NCI-H2227 (cell line): ENCODE data around the gene C10orf90.

Experiments
- DNase-seq: peaks from one replicate; lab custom pipeline; 2025; ENCODE audit not compliant: unreplicated experiment; lab: John Stamatoyannopoulos, UW

Gene C10orf90, protein sequence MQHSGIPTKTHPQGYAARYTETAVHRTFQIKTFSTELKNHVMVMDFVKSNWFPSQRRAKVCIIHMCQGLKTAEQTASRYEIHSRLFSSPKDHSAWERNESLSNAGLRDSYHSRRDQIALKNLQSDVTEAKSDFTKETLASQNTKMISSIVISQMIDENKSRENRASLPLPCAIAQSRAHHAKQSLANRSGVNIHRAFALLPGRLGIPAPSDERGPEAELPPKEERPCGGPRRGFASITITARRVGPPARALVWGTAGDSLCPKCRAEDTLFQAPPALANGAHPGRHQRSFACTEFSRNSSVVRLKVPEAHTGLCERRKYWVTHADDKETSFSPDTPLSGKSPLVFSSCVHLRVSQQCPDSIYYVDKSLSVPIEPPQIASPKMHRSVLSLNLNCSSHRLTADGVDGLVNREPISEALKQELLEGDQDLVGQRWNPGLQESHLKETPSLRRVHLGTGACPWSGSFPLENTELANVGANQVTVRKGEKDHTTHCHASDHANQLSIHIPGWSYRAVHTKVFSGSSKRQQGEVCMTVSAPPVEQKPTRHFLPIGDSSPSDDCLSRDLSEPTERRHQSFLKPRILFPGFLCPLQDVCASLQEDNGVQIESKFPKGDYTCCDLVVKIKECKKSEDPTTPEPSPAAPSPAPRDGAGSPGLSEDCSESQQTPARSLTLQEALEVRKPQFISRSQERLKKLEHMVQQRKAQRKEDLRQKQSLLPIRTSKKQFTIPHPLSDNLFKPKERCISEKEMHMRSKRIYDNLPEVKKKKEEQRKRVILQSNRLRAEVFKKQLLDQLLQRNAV

DNA sequence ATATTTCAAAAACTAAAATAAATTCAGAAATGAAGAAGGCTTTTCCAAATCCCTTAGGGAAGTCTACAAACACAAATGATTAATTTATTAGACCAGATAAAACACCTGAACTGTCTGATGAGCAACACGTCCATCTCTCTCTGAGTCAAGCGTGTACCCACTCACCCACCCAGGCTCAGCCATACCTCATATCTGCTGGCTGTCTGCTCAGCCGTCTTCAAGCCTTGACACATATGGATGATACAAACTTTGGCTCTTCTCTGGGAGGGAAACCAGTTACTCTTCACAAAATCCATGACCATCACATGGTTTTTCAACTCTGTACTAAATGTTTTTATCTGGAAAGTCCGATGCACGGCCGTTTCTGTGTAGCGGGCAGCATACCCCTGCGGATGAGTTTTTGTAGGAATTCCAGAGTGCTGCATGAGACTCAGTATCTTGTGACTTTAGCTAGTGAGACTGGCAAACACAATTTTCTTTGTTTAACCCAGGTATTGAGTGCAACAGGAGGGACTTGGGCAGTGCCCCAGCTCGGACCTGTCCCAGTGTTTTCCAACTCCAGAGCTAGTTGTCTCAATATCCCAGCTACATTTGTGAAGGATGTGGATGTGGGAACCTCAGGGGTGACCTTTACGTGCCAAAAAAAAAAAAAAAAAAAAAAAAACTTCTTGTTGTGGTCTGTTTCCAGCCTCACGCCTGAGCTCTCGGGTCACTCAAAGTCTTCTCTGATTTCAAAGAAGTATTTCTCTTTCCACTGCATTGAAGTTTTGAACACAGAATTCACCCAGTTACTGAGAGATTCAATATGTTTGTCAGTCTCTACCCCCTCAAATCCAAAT is at the start of gene C10orf90:
C10orf90 (minus strand) TSS at position 638 of the 839 bp plus-strand sequence; CDS start at position 425, 213 bp downstream.
- DNase-seq, result no peak

DNA sequence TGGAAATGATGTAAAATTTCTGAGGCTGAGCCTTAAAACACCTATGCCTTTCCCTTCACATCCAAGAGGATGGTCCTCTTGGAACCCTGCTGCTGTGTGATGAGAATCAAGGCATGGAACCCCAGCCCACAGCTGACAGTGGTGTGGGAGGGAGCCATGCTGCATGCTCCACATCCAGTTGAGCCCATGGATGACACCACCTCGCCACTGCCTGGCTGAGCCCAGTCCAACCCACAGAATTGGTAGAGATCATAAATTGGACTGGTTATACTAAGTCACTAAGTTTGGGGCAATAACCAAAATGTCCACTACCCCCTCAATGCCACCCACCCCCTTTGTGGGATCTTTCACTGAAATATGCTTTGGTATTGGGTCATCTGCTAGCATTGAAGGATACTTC is 45.9 kb upstream of the C10orf90 start:
- DNase-seq, result no peak

DNA sequence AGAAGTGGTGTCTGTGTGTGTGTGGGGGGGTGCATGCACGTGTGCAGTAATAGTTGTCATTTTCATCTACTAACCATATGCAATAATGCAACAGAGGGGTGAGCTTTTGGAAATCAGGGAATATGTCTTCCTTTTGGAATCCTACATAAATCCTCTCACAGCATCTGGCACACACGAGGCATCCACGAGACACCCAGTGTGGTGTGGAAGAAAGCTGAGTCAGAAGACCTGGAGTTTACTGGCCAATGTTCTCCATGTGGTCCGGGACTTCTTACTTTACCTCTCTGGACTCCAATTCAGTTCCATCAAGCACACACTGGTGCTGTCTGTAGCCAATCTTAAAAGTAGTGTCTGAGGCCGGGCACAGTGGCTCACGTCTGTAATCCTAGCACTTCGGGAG is 43.1 kb upstream of the C10orf90 start:
- DNase-seq, result no peak

DNA sequence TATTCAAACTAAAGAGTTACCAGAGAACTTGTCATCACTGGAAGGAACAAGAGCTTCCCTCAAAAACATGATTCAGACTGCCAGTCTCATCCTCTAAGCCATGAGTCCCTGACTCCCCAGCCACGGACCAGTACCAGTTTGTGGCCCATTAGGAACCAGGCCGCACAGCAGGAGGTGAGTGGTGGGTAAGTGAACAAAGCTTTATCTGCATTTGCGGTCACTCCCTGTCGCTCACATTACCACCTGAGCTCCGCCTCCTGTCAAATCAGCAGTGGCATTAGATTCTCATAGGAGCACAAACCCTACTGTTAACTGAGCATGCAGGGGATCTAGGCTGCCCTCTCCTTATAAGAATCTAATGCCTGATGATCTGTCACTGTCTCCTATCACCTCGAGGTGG is 42.2 kb upstream of the C10orf90 start:
- DNase-seq, result no peak

DNA sequence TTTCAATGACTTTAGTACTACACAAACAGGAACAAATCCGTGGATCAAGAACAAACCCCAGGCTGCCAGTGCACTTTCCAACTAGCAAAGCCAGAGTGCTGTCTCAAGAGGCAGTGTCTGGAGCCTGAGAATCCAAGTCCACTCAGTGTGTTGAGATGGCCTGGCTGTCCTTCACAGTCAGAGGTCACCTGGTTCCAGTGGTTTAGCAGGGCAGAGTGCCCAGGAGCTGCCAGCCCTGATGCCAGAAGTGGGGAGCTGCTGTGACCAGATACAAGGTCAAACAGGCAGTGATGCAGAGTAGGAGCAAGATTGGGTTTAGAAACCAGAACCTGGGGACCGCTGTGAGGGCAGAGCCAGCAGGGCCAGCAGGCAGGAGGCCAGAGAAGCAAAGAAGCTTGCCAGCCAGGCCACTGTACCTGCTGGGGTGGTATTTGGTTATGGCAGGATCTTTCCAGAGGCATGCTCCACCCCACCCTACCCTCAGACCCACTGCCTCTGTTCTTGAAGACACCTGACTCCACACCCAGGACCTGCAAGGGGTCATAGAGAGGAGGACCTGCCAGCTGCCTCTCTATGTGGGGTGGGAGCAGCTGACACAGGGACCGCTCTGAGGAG is 35.6 kb upstream of the C10orf90 start:
- no peak for DNase-seq

DNA sequence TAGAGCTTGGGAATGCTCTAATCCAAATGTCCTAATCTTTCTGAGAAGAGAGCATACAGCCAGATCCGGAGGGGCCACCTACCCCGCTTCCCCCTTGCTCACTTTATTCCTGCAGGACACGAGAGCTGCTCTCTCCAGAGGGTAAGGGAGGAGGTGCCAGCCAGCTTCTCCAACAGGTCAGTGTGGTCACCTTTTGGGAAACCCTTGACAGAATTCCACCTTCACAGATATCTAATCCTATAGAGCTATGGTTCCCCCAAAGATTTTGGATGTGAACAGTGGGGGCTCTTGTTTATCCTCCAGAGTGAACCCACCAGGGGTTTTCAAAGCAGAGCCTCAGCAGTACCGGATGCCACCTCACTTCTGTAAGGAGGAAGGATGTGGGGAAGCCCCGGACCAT is 34.6 kb upstream of the C10orf90 start:
- no peak for DNase-seq

DNA sequence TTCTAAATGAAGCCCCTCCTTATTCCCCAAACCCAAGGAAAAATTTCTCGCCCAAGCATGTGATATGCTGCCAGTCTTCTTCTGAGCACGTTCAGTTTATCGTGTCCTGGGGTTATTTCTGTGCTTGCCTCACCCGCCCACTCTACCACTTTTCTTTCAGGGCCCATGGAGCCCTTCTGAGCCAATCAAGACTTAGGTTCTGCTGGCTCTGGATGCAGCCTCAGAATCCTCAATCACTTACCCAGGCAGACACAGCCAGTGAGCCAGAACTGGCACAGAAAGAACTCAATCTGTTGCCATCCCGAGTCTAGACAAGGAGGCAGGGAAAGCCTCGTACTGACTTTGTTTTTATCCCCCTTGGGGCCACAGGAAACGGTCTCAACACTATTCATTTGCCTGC is 34.2 kb upstream of the C10orf90 start:
- no peak for DNase-seq

DNA sequence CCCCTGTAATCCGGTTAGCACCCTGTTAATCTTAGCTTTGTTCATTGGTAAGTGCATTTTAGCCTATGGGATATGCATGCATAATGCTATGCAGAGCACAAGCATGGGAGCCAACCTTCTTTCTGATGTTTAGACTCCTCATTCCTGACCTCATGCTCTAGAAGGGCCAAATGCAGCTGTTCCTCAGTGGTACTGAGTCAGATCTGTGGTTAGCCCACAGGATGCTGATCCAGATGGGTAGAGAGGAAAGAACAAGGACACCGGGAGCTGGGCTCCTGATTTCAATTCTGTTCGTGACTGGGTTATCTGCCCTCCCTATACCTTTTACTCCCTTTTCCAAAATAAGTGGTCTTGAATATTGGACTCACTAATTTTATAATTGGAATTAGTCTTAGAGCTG is 31.7 kb upstream of the C10orf90 start:
- no peak for DNase-seq

DNA sequence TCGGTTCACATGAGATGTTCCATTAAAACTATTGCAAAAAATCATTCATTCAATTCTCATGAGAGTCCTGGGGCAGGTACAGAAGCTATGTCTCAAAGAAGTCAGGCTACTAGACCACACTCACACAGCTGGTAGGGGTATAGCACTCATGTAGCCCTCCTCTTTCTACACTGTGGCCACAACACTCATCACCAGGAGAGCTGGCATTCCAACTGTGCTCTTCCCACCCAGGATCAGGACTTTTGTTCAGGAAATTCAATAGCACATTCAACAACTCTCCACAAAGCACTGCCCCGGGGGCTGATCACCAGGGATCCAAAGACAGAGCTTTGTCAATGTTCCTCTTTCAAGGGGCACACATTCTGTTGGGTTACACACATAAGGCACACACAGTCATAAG is 31.0 kb upstream of the C10orf90 start:
- DNase-seq, result no peak

DNA sequence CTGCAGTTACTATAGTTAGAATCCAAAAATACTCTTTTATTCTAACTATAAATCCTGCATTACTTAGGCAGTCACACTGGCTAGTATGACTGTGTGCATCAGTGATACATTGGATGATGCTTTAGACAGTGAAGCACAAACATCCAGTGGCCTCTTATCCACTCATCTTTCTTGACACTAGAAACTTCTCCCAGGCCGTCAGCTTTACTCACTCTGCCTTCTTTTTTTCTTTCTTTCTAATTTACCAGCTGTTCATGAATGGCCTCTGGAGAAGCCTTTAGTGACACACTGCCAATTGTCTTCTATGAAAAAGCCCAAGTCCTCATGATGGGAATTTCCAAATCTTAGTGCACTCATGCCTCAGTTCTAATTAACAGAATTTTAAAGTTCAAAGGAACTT is 26.2 kb upstream of the C10orf90 start:
- no peak for DNase-seq

DNA sequence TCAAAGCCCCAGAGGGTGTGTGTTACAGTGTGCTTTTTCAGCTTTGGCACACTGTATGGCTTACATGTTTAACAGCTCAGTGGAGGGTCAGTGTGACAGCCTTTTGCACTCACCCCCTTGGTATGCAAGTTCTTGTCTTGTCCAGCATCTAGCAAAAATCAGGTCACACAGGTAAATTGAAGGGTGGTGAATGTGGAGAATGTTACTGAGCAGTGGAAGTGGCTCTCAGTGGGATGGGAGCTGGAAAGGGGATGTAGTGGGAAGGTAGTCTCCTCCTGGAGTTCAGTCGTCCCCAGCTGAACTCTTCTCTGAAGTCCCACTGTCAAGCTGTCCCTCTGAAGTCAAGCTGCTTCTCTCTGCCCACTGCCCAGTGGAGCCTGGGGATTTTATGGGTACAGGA is 21.0 kb upstream of the C10orf90 start:
- DNase-seq, result no peak

DNA sequence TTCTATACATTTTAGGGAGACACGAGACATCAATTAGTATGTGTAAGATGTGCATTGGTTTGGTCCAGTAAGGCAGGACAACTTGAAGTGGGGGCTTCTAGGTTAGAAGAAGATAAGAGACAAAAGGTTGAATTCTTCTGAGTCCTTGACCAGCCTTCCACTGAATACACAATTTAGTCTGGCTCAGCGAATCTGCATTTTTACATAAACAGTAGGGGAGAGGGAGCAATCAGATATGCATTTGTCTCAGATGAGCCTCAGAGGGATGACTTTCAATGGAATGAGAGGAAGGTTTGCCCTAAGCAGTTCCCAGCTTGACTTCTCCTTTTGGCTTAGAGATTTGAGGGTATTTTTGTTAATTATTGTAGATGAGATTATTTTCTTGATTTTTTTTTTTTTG is 20.0 kb upstream of the C10orf90 start:
- no peak for DNase-seq

DNA sequence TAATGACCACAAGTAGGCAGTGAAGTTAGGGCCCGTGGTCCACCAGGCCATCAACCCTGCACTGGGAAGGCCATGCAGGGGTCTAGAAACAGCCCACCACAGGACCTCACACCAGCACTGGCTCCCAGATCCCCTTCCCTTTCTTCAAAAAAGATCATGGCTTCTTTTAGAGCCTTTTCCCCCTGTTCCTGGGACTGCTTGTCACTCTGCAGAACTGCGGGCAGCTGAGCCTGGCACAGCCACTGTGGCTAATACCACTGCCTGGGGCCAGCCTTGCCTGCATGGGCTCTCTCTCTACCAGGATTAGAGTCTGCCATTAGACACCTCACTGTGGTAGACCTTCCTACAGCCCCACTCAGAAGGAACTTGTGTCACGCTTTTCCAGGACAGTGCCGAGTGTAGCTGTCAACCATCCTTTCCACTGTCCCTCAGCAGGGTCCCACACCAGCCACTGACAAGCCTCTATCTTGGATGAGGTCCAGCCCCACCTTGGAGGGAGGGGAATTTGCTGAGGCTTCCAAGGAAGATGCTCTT is 19.0 kb upstream of the C10orf90 start:
- DNase-seq, result no peak

DNA sequence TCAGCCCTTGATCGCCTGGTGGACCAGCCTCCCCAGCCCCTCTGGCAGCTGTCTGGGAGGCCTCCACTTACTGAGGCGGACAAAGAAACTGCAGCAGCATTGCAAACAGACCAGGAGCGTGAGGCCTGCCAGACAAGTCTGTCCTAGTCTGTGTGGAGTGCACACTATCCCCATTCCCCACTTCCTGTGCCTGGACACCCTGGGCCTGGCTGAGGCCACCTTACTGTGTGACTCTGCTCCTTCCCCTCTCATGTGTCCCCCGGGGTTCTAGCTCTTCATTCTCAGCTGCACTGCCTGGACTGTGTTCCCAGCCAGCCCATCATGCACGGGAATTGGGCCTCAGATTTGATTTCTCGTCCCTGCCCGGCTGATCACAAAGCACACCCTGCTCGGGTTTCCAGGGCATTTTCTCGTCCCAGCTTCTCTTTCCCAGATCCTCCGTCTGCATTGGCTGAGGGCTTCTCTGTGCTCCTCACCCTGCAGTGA is 16.7 kb upstream of the C10orf90 start:
- no peak for DNase-seq

DNA sequence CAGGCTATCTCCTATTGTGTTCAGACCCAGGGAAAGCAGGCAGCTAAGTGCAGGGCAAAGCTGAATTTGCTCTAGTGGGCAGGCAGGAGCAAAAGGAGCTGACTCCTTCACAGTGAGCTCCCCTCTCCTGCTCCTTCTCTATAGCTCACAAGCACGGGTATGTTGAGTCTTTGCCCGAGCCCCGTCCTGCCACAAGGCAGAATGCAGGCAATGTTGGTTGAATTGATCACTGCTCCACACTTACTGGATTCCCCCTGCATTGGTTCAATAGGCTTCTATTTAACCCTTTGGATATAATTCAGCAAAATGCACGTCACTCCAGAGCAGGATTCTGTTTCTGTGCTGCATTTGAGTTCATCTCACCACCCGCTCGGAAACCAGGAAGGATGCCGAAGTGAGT is 16.2 kb upstream of the C10orf90 start:
- DNase-seq, result no peak

DNA sequence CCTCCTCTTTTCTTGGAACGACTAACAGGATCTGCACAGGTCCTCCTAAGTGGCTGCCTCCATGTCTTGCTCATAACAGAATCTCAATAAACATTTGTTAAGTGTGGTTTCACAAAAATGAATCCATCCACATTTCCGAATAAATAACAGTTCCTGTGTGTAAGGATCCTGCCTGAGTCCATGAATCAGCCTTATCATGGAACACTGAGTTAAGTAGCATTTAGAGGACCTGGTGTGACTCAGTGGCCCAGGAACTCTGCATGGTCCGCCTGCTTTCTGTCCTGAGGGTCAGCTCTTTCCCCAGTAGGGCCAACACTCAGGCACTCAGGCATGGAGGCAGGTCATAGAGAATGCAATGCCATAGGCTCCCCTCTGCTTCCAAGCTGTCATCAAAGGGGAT is 15.8 kb upstream of the C10orf90 start:
- no peak for DNase-seq

DNA sequence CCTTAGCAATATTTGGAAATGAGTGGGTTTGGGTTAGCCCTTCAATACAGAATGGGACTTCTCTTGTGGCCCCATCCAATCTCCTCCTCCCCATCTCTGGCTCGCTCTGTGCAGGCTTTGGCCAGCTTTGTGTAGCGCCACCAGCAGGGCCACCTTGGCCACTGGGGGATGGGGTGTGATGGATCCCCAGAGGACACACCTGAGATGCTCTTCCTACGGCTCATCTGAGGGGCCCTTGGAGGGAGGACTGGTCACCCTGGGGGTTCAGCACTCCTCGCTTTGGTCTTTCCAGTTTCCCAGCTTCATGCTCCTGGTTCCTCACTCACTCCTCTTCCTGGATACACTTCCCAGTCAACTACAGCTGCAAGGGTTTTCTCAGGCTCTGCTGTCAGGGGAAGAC is 15.3 kb upstream of the C10orf90 start:
- DNase-seq, result no peak

DNA sequence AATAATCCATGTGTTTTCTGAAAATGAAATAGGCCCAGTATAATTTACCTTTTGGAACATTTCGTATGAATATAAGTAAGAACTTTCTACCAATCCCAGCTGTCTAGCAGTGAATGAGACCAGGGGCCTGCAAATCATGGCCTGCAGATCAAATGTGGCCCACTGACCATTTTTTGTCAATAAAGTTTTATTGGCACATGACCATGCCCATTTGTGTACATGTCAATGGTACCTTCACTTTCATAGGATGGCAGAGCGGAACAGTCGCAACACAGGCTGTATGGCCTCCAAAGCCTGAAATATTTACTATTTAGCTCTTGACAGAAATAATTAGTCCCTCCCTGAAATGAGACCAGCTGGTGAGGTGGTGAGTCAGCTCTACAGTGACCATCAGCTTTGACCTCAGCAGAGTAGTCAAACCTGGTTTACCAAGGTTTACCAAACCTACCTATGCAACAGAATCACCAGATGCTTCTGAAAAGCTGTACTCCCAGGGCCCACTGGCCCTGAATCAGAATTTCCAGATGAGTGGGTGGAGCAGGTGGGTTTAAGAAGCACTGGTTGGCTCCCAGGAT is 13.8 kb upstream of the C10orf90 start:
- no peak for DNase-seq

DNA sequence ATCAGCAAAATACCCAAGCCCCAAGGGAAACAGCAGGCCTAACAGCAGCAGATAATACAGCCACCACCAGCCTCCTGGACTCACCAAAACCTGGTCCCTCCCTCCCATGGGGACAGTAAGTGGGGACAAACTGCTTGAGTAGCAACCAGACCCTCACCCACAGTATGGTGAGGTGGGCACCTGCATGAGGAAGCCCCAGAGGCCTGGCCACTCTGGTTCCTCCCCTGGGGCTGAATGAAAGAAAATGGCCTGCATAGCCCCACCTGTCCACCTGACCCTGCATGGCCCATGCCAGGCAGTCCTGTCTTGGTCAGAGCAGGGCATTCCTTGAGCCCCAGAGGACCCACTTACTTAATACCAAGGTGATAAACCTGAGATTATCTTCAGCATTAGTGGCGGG is 13.0 kb upstream of the C10orf90 start:
- no peak for DNase-seq
